NB4 (cell line): Measurements from ENCODE around the gene TEX54.

Experiments
- DNase-seq: peaks from one replicate; pipeline ENCODE4 v3.0.0; 2010; ENCODE audit warnings: low read depth
- H3K4me3 ChIP-seq: one replicate; pipeline ENCODE4 v1.5.1; 2011; ENCODE audit warnings: mild to moderate bottlenecking, low read depth, low read length, moderate library complexity
- CTCF ChIP-seq: IDR thresholded peaks from one replicate; pipeline ENCODE4 v1.5.1; 2012; ENCODE audit warnings: low read depth, low read length
- MAX ChIP-seq: IDR thresholded peaks from 2 replicates; pipeline ENCODE4 v1.6.1; 2011; ENCODE audit warnings: low read depth, low read length
- MYC ChIP-seq: IDR thresholded peaks from 2 replicates; pipeline ENCODE4 v1.6.1; 2011; ENCODE audit warnings: low read depth, low read length
- POLR2A ChIP-seq: IDR thresholded peaks from 2 replicates; pipeline ENCODE4 v1.6.1; 2011; ENCODE audit warnings: mild to moderate bottlenecking; ENCODE audit not compliant: insufficient read length; ENCODE audit errors: extremely low read depth

Gene TEX54

GRCh38 chr11:62855571-62856332 is 23.1 kb upstream of the TEX54 start:
- TF ChIP-seq POLR2A (peak; percentile 100), CTCF (no peak), MAX (peak; percentile 99), MYC (peak; percentile 100; the same call in 1 of the 2 replicates)
- H3K4me3 ChIP-seq: peak overlapping the region; percentile 88
- peak; percentile 99 for DNase-seq

- peak; percentile 33 for DNase-seq
- TF ChIP-seq MAX (no peak), POLR2A (no peak), MYC (no peak), CTCF (no peak)
- peak overlapping the region; percentile 88 for H3K4me3 ChIP-seq
Measured at GRCh38 chr11:62854825-62855570, 22.4 kb upstream of the TEX54 start.

GRCh38 chr11:62854013-62854824 is 21.6 kb upstream of the TEX54 start:
- no peak for DNase-seq
- H3K4me3 ChIP-seq: peak overlapping the region; percentile 88
- TF ChIP-seq CTCF: no peak
- TF ChIP-seq MYC: no peak
- TF ChIP-seq MAX: no peak
- no peak for TF ChIP-seq POLR2A

- H3K4me3 ChIP-seq: peak overlapping the region; percentile 88
- DNase-seq: no peak
- no peak for TF ChIP-seq MAX
Measured at GRCh38 chr11:62853279-62853965, 20.8 kb upstream of the TEX54 start.

- TF ChIP-seq POLR2A (no peak), MAX (no peak)
- no peak for DNase-seq
- peak overlapping the region; percentile 88 for H3K4me3 ChIP-seq
Measured at GRCh38 chr11:62852523-62853188, 20.0 kb upstream of the TEX54 start.

GRCh38 chr11:62851807-62852522 is 19.3 kb upstream of the TEX54 start:
- peak overlapping the region; percentile 88 for H3K4me3 ChIP-seq
- peak; percentile 40 for DNase-seq
- TF ChIP-seq MYC (no peak), POLR2A (no peak), CTCF (no peak), MAX (no peak)
